Parietal lobe (tissue), 1 donor: ENCODE measurements around the gene DHRS2. TPM values are rescaled to one million over a fixed set of nuclear protein-coding genes. Genes with fewer than 3 reads are reported as not detected.

Experiments
- total RNA-seq: library from RNA; depleted of rRNA; stranded (reverse); fragments of >200 nt; gene quantifications from one replicate; pipeline ENCODE4 v1.2.3, GENCODE V29; 2014

DHRS2 gene, protein sequence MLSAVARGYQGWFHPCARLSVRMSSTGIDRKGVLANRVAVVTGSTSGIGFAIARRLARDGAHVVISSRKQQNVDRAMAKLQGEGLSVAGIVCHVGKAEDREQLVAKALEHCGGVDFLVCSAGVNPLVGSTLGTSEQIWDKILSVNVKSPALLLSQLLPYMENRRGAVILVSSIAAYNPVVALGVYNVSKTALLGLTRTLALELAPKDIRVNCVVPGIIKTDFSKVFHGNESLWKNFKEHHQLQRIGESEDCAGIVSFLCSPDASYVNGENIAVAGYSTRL
- total RNA-seq, result not detected

DNA sequence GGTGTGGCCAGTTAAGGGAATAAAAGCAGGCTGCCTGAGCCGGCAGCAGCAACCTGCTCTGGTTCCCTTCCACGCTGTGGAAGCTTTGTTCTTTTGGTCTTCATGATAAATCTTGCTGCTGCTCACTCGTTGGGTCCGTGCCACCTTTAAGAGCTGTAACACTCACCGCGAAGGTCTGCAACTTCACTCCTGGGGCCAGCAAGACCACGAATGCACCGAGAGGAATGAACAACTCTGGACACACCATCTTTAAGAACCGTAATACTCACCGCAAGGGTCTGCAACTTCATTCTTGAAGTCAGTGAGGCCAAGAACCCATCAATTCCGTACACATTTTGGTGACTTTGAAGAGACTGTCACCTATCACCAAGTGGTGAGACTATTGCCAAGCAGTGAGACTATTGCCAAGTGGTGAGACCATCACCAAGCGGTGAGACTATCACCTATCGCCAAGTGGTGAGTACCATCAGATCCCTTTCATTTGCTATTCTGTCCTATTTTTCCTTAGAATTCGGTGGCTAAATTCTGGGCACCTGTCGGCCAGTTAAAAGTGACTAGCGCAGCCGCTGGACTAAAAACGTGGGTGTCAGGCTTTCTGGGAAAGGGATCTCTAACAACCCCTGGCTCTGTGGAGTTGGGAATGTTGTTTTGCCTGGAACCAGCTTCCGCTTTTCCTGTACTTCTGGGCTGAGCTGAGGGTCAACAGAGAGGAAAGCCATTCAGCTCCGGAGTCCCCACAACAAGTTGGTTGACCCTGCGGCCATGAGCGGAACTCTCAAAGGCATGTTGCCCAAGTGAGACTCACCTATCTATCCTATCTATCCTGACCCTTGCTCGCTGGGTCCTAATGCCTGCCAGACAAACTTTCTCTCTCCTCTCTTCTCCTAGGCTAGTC is at the start of gene DHRS2:
Gene DHRS2, plus strand, starts transcription at position 48 of the 895 bp plus-strand sequence. CDS start 2,501 bp downstream, outside the sequence.

Other genes starting within 250 kb of the DHRS2 start
- gene MYH6, start 228.1 kb upstream of the DHRS2 start, total RNA-seq, result not detected
- 0.31 TPM for gene MYH7, start 200.7 kb upstream of the DHRS2 start, total RNA-seq
- gene NGDN, start 166.7 kb upstream of the DHRS2 start, total RNA-seq, result 46.3 TPM
- 5.0 TPM for gene ZFHX2, start 84.6 kb upstream of the DHRS2 start, total RNA-seq
- gene THTPA, start 80.1 kb upstream of the DHRS2 start, total RNA-seq, result 16.9 TPM
- gene AP1G2, start 68.6 kb upstream of the DHRS2 start, total RNA-seq, result 41.9 TPM
- gene JPH4, start 57.6 kb upstream of the DHRS2 start, total RNA-seq, result 50.1 TPM